Activated CD8-positive, alpha-beta memory T cell treated with anti-CD3 and anti-CD28 coated beads, Interleukin-2, amount 10 ng/mL, durations not matched to agents 7 days and 5 days (primary cell): ENCODE results near the gene BIRC5. TPM values are rescaled to one million over a fixed set of nuclear protein-coding genes. Genes with fewer than 3 reads are reported as not detected.

Experiments
- ATAC-seq: fragments of 150-1000 bp; cut with Tn5 transposase; one replicate; pipeline ENCODE4 v1.10.0; 2021; ENCODE audit warnings: moderate library complexity
- CTCF ChIA-PET: fragments of 350-600 bp; sonication (Branson Sonifier 250); formaldehyde crosslinking; loops from one replicate; lab custom pipeline; 2021; ENCODE audit warnings: antibody characterized with exemption; lab: Charles Lee
- DNase-seq: peaks from one replicate; pipeline ENCODE4 v3.0.0-alpha.2; 2020
- H3K27ac Mint-ChIP-seq: one replicate; pipeline ENCODE4 v1.8.0; 2021; ENCODE audit warnings: mild to moderate bottlenecking, mixed read lengths
- H3K27me3 Mint-ChIP-seq: one replicate; pipeline ENCODE4 v1.8.0; 2021; ENCODE audit warnings: mixed read lengths
- H3K36me3 Mint-ChIP-seq: one replicate; pipeline ENCODE4 v1.8.0; 2021; ENCODE audit warnings: mild to moderate bottlenecking, mixed read lengths
- H3K4me1 Mint-ChIP-seq: one replicate; pipeline ENCODE4 v1.8.0; 2021; ENCODE audit warnings: mixed read lengths
- H3K4me3 Mint-ChIP-seq: one replicate; pipeline ENCODE4 v1.8.0; 2021; ENCODE audit warnings: mild to moderate bottlenecking, moderate library complexity, mixed read lengths
- H3K9me3 Mint-ChIP-seq: one replicate; pipeline ENCODE4 v1.8.0; 2022; ENCODE audit warnings: low read depth, mixed read lengths
- total RNA-seq, 2 experiments: library from RNA; stranded (reverse); gene quantifications; one replicate each; pipeline ENCODE4 v1.2.3, GENCODE V29; 2021

BIRC5 gene
- total RNA-seq, 2 experiments from 2014 or later, result 87.7 to 93.0 TPM

DNA sequence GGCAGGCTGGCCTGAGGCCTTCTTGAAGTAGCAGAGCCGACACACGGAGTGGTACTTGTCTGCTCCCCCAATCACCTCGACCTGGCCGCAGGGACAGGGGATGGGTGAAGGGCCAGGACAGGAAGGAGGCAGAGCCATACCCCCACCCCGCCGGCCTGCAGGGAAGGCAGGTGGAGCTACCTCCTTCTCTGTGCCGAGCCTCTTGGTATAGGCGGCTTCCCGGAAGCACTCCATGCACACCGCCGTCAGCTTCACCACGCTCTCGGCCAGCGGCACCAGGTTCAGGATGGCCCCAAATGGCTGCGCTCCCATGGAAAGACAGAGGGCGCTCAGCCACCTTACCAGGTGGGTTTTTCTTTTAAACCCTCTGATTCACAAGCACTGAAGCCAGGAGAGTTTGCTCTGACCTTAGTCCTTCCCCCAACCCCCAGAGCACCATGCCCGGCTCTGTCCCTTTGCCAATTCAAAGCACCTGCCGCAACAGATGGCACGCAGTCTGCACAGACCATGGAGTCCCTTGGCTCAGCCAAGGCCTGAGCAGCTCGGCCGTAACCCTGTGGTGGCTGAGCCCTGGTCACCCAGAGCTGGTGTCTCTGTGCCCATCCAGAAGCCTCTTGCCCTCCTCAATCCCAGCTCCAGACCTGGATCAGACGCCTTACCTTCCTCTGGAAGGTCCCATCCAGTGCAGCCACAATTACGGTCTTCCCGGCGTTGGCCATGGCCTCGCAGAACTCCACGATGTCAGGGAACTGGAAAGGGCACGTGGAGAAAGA is 39.0 kb upstream of the BIRC5 start:
- no peak for ATAC-seq
- DNase-seq, result no peak
- CTCF ChIA-PET, result interaction anchor here (0.9 to 9.7 kb wide), 6 partner anchors 10 to 90 kb away, joined by 4 to 75 read pairs (median 8); partner anchors contain the start of gene TK1
- Mint-ChIP-seq H3K4me3 (no peak overlapping the region), H3K27me3 (no peaks in the 10 kb centered on the region), H3K9me3 (no peaks in the 10 kb centered on the region), H3K36me3 (peaks cover 41% of the 10 kb centered on the region), H3K27ac (no peak overlapping the region), H3K4me1 (peaks cover 67% of the 10 kb centered on the region)

DNA sequence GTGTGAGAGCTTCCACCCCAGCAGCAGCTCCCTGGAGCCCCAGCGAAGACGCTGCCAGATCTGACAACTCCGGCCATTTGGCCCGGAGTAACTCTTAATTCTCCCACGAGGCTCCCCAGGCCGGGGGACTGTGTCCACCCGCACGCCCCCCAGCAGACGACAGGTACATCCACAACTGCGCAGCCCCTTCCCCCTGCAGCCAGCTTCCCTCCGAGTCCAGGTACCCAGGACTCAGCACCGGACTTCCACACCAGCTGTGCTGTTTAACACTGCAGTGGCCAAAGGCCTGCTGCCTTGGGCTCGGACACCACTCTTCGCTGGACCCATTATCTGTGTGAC is 38.4 kb upstream of the BIRC5 start:
- Mint-ChIP-seq H3K27me3 (no peaks in the 10 kb centered on the region), H3K27ac (no peak overlapping the region), H3K4me1 (peaks cover 70% of the 10 kb centered on the region), H3K9me3 (no peaks in the 10 kb centered on the region), H3K36me3 (peaks cover 46% of the 10 kb centered on the region), H3K4me3 (no peak overlapping the region)
- CTCF ChIA-PET, result interaction anchor here (0.9 to 9.7 kb wide), 11 partner anchors 10 to 162 kb away, joined by 3 to 75 read pairs (median 7); partner anchors contain the start of genes TK1 and TMC6
- DNase-seq (no peak), ATAC-seq (no peak)

DNA sequence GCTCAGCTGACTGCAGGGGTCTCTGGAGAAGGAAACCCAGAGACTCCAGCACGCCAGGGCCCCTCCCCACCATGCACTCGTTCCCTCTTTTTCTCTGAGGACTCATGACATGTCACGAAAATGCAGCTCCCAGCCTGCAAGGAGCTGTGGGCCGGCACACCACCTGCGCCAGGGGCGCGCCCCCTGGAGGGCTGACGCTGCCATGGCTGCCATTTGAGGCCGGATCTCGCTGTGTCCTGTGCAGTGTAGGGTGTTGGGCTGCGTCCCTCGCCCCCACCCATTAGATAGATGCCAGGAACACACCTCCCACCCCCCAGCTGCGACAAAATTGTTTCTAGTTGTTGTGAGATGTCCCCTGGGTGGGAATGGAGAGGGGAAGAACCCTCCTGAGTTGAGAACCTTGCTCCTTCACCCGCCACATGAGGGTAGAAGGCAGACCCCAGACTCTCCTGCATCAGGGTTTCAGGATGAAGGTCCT is 37.5 kb upstream of the BIRC5 start:
- Mint-ChIP-seq H3K4me1 (peaks cover 69% of the 10 kb centered on the region), H3K36me3 (peaks cover 50% of the 10 kb centered on the region), H3K4me3 (no peak overlapping the region), H3K27me3 (no peaks in the 10 kb centered on the region), H3K9me3 (no peaks in the 10 kb centered on the region), H3K27ac (no peak overlapping the region)
- ATAC-seq (peak; percentile 87), DNase-seq (peak; percentile 76)
- CTCF ChIA-PET, result interaction anchor here (0.6 to 9.7 kb wide), 29 partner anchors 9 to 163 kb away, joined by 3 to 75 read pairs (median 4); partner anchors contain the start of genes AFMID, TK1, TMC6 and TMC8

DNA sequence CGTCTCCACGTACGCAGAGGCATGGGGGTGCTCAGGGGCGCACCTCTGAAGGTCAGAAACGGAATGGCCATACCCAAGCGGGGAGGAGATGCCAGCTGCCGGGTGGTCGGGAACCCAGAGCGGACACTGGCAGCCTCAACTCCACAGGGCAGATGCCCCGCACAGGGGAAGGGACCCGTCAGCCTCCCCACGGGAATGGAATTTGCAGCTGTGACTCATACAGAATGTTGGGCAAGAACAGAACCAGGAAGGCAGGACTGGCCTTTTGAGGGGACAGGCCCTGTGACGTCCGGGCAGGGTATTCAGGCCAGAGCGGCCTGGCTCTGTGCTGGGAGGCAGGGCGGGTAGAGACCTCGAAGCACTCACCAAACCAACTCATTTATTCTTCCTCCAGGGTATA is 34.7 kb upstream of the BIRC5 start:
- CTCF ChIA-PET, result interaction anchor here (2.2 to 9.7 kb wide), 3 partner anchors 9 to 95 kb away, joined by 7 to 75 read pairs (median 9); no protein-coding TSS in a partner anchor
- DNase-seq (no peak), ATAC-seq (no peak)
- H3K36me3 Mint-ChIP-seq, result peaks cover 50% of the 10 kb centered on the region
- H3K27me3 Mint-ChIP-seq, result no peaks in the 10 kb centered on the region
- H3K4me3 Mint-ChIP-seq, result no peak overlapping the region
- H3K27ac Mint-ChIP-seq, result peak overlapping the region; percentile 76
- peaks cover 58% of the 10 kb centered on the region for H3K4me1 Mint-ChIP-seq
- H3K9me3 Mint-ChIP-seq, result no peaks in the 10 kb centered on the region

DNA sequence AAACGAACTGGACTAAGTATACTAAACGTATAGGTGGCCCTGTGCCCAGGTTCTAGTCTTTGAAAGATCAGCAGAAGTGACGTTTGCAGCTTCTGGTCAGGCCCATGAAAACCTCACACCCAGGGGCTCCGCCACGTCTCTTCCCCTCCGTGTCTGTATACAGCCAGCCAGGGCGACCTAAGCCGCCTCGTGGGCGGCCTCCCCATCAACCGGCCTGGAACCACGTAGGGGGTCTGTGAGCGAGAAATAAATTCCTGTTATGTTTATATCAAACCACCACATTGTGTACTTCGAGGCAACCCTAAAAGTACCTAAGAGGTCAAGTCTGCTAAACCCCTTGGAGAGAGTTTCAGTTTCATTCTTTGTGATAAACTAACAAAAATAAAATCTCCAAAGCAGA is 34.0 kb upstream of the BIRC5 start:
- H3K27me3 Mint-ChIP-seq, result no peaks in the 10 kb centered on the region
- H3K27ac Mint-ChIP-seq, result peak overlapping the region; percentile 76
- DNase-seq (no peak), ATAC-seq (peak; percentile 18)
- H3K4me3 Mint-ChIP-seq, result peak overlapping the region; percentile 61
- H3K36me3 Mint-ChIP-seq, result peaks cover 54% of the 10 kb centered on the region
- no peaks in the 10 kb centered on the region for H3K9me3 Mint-ChIP-seq
- CTCF ChIA-PET, result interaction anchor here (2.2 to 9.7 kb wide), 3 partner anchors 10 to 95 kb away, joined by 7 to 75 read pairs (median 9); no protein-coding TSS in a partner anchor
- H3K4me1 Mint-ChIP-seq, result peaks cover 62% of the 10 kb centered on the region

DNA sequence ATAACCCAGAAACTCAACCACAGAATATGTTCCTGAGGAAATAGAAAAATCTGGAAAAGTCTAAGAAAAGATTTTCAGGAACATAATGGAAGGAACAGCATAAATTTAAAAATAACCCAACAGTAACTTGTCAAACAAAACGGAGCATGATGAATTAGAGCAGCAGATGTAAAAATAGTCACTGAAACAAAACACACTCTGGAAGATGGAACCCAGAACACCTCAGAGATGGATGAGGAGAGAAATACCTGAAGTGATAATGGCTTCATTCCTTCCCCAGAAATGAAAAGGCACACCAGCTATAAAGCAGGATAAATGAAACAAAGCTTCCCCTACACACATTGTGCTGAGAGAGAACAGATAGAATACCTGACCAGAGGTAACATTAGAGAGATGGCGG is 33.5 kb upstream of the BIRC5 start:
- H3K36me3 Mint-ChIP-seq, result peaks cover 55% of the 10 kb centered on the region
- CTCF ChIA-PET, result interaction anchor here (2.4 to 9.7 kb wide), 2 partner anchors 10 to 43 kb away, joined by 9 to 75 read pairs; no protein-coding TSS in a partner anchor
- ATAC-seq, result no peak
- peak overlapping the region; percentile 76 for H3K27ac Mint-ChIP-seq
- peaks cover 64% of the 10 kb centered on the region for H3K4me1 Mint-ChIP-seq
- H3K9me3 Mint-ChIP-seq, result no peaks in the 10 kb centered on the region
- no peak for DNase-seq
- H3K27me3 Mint-ChIP-seq, result no peaks in the 10 kb centered on the region
- peak overlapping the region; percentile 61 for H3K4me3 Mint-ChIP-seq

DNA sequence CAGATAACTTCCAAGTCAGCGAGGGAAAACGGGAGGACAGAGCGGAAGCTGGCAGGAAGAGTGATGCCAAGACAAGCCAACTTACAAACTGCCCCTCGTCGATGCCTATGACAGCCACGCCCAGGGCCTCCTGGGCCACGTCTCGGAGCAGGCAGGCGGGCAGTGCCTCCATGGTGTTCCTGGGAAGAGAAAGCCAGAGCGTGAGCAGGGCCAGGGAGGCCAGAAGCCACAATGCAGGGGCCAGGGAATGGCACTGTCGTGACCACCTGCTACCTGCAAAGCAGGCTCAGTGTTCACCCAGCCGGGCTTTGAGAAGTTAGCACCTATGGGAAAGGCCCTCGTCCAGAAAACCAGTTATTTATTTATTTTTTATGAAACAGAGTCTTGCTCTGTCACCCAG is 31.5 kb upstream of the BIRC5 start:
- ATAC-seq (no peak), DNase-seq (no peak)
- Mint-ChIP-seq H3K4me1 (peaks cover 61% of the 10 kb centered on the region), H3K9me3 (no peaks in the 10 kb centered on the region), H3K36me3 (peaks cover 52% of the 10 kb centered on the region), H3K27ac (no peak overlapping the region), H3K27me3 (no peaks in the 10 kb centered on the region), H3K4me3 (no peak overlapping the region)
- CTCF ChIA-PET, result interaction anchor here (1.2 kb wide), 1 partner anchor 45 kb away, joined by 3 read pairs; no protein-coding TSS in a partner anchor

DNA sequence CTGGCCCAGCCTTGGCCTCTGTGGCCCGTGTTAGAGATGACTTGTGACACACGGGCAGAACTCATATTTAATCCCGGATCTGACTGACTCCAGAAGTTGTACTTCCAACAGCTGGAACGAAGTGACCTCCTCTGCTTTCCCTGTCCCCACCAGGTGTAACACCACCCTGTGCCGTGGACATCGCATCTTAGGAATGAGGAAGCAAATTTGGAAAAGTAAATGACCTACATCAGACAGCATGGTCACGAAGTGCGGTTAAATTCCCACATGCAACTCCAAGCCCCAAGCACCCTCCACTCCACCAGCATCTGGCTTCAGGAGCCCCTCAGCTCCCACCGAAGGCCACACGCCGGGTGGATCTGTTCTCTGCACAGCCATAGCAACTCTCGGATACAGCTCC is 30.1 kb upstream of the BIRC5 start:
- H3K27ac Mint-ChIP-seq, result no peak overlapping the region
- H3K4me1 Mint-ChIP-seq, result peaks cover 64% of the 10 kb centered on the region
- peaks cover 44% of the 10 kb centered on the region for H3K36me3 Mint-ChIP-seq
- DNase-seq (no peak), ATAC-seq (no peak)
- CTCF ChIA-PET, result interaction anchor here (3.4 kb wide), 1 partner anchor 7 kb away, joined by 31 read pairs; no protein-coding TSS in a partner anchor
- no peak overlapping the region for H3K4me3 Mint-ChIP-seq
- no peaks in the 10 kb centered on the region for H3K9me3 Mint-ChIP-seq
- no peaks in the 10 kb centered on the region for H3K27me3 Mint-ChIP-seq

DNA sequence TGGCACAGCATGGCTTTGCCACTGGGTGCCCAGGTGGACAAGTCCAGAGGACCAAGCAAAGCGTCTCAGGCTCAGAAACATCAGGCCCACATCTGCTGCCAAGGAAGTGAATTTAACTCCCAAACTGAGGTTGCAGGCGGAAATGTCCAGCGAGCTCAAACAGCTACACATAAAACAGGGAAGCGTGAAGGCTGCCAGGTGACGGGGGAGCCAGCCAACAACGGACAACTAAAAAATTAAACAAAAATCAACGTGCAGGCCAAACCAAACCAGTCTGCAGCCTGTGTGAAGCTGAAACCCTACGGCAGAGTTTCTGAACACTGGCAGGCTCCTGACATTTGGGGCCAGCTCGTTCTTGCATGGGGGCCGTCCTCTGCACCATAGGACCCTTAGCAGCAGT is 29.7 kb upstream of the BIRC5 start:
- CTCF ChIA-PET, result interaction anchor here (2.0 to 3.4 kb wide), 2 partner anchors 8 to 47 kb away, joined by 8 to 31 read pairs; no protein-coding TSS in a partner anchor
- DNase-seq, result no peak
- Mint-ChIP-seq H3K27ac (no peak overlapping the region), H3K36me3 (peaks cover 40% of the 10 kb centered on the region), H3K9me3 (no peaks in the 10 kb centered on the region), H3K27me3 (no peaks in the 10 kb centered on the region), H3K4me1 (peaks cover 62% of the 10 kb centered on the region), H3K4me3 (peak overlapping the region; percentile 4)
- no peak for ATAC-seq

DNA sequence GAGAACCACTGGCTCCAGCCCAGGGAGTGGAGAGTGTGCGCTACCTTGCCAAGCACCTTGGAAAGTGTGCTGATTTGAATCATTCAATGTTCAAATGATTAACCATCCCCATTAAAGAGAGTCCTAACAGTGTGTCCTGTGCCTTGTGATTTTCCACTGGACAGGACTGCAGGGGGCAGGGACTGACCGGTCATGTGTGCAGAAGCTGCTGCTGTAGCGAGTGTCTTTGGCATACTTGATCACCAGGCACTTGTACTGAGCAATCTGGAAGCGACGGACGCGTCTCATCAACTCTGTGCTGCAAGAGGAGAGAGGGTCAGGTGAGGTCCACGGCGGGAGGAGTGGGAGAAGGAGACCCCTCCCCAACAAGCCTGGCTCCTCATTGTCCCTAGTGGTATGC is 29.2 kb upstream of the BIRC5 start:
- no peak for DNase-seq
- peaks cover 57% of the 10 kb centered on the region for H3K4me1 Mint-ChIP-seq
- H3K9me3 Mint-ChIP-seq, result no peaks in the 10 kb centered on the region
- peaks cover 37% of the 10 kb centered on the region for H3K36me3 Mint-ChIP-seq
- ATAC-seq, result no peak
- CTCF ChIA-PET, result interaction anchor here (1.0 to 3.4 kb wide), 3 partner anchors 8 to 67 kb away, joined by 3 to 31 read pairs (median 8); no protein-coding TSS in a partner anchor
- peak overlapping the region; percentile 81 for H3K4me3 Mint-ChIP-seq
- H3K27me3 Mint-ChIP-seq, result no peaks in the 10 kb centered on the region
- peak overlapping the region; percentile 9 for H3K27ac Mint-ChIP-seq

DNA sequence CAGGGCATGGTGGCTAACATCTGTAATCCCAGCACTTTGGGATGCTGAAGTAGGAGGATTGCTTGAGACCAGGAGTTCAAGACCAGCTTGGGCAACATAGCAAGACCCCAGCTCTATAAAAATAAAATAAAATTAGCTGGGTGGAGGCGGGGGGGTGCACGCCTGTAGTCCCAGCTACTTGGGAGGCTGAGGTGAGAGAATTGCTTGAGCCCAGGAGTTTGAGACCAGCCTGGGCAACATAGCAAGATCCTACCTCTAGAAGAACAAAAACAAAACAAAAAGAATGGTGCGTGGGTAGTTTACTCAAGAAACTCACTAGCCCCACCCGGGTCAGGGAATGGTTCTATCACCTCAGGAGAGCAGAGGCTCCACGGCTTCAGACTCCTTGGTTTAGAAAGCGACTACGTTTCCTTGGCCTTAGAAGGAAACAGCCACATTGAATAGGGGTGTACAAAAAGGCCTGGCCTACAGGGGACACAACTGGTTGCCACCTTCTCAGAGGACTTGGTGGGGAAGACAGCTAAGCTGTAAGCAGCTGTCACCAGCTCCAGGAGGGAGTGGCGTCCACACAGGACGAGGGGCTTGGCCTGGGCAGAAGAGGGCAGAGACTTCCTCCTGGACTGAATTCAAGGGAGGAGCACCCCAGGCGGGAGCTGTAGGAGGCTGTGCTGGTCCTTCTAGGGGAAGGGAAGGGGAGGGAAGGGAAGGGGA is 27.9 kb upstream of the BIRC5 start:
- peak; percentile 5 for ATAC-seq
- Mint-ChIP-seq H3K27ac (peak overlapping the region; percentile 66), H3K4me3 (peak overlapping the region; percentile 81), H3K27me3 (no peaks in the 10 kb centered on the region), H3K9me3 (no peaks in the 10 kb centered on the region), H3K4me1 (peaks cover 48% of the 10 kb centered on the region), H3K36me3 (peaks cover 28% of the 10 kb centered on the region)
- CTCF ChIA-PET, result interaction anchor here (0.8 to 3.4 kb wide), 10 partner anchors 9 to 103 kb away, joined by 3 to 31 read pairs (median 5); no protein-coding TSS in a partner anchor
- no peak for DNase-seq

DNA sequence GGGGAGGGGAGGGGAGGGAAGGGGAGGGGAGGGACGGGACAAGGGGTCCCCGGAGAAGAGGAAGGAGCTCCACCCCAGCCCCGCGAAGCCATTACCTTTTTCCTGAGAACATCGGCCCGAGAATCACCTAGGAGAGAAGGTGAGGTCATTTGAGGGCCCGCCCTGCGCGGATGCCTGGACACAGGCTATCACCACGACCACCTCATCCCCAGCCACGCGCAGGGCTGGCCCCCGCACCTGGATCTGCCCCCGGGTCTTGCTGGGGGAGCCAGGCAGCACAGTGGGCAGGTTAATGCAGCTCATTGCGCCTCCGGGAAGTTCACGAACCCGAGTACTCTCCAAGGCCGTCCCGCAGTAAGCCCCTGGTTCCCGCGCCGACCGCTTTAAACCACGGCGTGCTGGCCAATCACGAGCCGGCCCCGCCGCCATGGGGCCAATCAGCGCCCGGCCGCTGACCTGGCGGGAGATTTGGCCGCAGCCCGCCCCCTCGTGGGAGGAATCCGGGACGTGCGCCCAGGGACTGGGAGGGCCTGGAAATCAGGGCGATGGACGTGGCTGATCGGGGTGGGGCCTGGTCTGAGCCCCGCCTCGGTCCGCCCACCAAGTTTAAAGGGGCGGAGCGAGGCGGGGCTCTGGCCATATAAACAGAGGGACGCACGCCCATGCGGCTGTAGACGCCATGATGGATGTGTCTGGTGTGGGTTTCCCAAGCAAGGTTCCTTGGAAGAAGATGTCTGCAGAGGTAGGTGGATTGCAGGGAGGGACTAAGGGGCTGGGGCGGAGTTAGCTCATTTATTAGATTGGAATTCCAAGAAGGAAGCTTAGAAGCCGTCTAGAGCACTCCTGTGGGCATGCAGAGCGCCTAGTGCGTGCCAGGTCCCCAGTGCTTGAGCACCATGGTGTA is 27.1 kb upstream of the BIRC5 start, which contains the start of the genes AFMID and TK1:
AFMID (plus strand) TSS at position 671 of the 904 bp plus-strand sequence; CDS start at position 680, 9 bp downstream.
TK1 (minus strand) TSS at position 361 of the 904 bp plus-strand sequence; CDS start at position 303, 58 bp downstream.
- H3K36me3 Mint-ChIP-seq, result peaks cover 24% of the 10 kb centered on the region
- H3K27ac Mint-ChIP-seq, result peak within 1 kb of the TSS; percentile 78
- CTCF ChIA-PET, result interaction anchor here (0.8 to 3.4 kb wide), 9 partner anchors 10 to 103 kb away, joined by 3 to 31 read pairs (median 5); no protein-coding TSS in a partner anchor
- no peaks in the 10 kb centered on the region for H3K9me3 Mint-ChIP-seq
- H3K4me3 Mint-ChIP-seq, result peak within 1 kb of the TSS; percentile 81
- peak; percentile 97 for DNase-seq
- no peaks in the 10 kb centered on the region for H3K27me3 Mint-ChIP-seq
- ATAC-seq, result peak; percentile 95
- H3K4me1 Mint-ChIP-seq, result peaks cover 43% of the 10 kb centered on the region
